ENCODE measurements around the gene ITGBL1.

The ITGBL1 gene

GRCh38 chr13:101502618-101503017 is 50.1 kb downstream of the ITGBL1 start:
- Mint-ChIP-seq H3K4me3 (no peak overlapping the region), H3K36me3 (ENCODE audit: low read depth) (no peaks in the 10 kb centered on the region), H3K4me1 (no peaks in the 10 kb centered on the region), H3K27me3 (ENCODE audit: low read depth, poor library complexity) (peaks cover 6% of the 10 kb centered on the region), H3K27ac (no peak overlapping the region), H3K9me3 (no peaks in the 10 kb centered on the region)
- no peak for DNase-seq
- TF ChIP-seq, protein P1, sequence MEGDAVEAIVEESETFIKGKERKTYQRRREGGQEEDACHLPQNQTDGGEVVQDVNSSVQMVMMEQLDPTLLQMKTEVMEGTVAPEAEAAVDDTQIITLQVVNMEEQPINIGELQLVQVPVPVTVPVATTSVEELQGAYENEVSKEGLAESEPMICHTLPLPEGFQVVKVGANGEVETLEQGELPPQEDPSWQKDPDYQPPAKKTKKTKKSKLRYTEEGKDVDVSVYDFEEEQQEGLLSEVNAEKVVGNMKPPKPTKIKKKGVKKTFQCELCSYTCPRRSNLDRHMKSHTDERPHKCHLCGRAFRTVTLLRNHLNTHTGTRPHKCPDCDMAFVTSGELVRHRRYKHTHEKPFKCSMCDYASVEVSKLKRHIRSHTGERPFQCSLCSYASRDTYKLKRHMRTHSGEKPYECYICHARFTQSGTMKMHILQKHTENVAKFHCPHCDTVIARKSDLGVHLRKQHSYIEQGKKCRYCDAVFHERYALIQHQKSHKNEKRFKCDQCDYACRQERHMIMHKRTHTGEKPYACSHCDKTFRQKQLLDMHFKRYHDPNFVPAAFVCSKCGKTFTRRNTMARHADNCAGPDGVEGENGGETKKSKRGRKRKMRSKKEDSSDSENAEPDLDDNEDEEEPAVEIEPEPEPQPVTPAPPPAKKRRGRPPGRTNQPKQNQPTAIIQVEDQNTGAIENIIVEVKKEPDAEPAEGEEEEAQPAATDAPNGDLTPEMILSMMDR (IDR thresholded peaks at IDR 0.05) = no peak

- DNase-seq = no peak
- Mint-ChIP-seq H3K4me3 (no peak overlapping the region), H3K27ac (no peak overlapping the region), H3K4me1 (no peaks in the 10 kb centered on the region), H3K27me3 (ENCODE audit: low read depth, poor library complexity) (no peaks in the 10 kb centered on the region), H3K36me3 (ENCODE audit: low read depth) (no peaks in the 10 kb centered on the region), H3K9me3 (no peaks in the 10 kb centered on the region)
- TF ChIP-seq, protein P1 (IDR thresholded peaks at IDR 0.05) = no peak
These were observed 58.7 kb downstream of the ITGBL1 start for GRCh38 chr13:101511161-101511560.

DNA sequence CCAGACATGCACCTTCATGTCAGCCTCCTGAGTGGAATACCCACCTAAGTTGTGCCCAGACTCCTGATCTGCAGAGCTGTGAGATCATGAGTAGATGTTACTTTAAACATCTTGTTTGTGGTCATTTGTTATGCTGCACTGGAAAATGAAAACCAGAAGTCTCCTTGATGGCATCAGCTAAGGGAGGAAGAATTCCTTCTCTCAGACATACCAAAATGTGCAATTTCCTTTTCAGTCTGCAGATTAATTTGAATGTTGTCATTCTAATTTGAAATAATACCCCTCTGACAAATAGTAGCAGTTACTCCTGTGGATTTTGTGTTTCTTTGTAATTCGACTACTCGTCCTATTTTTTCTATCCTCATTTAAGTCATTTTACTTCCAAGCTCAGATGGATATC is 59.3 kb downstream of the ITGBL1 start:
- no peak for DNase-seq
- no peaks in the 10 kb centered on the region for H3K4me1 Mint-ChIP-seq
- H3K27ac Mint-ChIP-seq = peak overlapping the region; percentile 20
- H3K4me3 Mint-ChIP-seq = no peak overlapping the region
- H3K36me3 Mint-ChIP-seq (ENCODE audit: low read depth) = no peaks in the 10 kb centered on the region
- H3K27me3 Mint-ChIP-seq (ENCODE audit: low read depth, poor library complexity) = no peaks in the 10 kb centered on the region
- TF ChIP-seq, protein P1 (IDR thresholded peaks at IDR 0.05) = no peak
- H3K9me3 Mint-ChIP-seq = no peaks in the 10 kb centered on the region

DNA sequence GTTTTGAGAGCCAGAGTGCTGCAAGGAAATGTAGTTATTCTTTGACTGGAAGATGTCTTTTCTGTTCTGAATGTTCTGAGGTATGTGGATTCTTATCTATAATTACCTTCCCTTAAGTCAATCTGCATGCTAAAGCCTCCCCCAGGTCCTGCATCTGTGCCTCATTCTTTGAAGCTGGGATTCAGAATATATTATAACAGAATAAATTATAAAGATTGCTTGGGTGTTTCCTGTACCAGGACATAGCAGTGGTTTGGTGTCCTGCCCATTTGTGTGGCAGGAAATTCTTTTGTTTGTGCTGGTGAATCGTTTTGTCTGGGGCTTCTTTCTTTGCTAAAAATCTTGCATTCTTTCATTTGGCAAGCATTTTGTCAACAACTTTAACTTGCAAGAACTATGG is 60.2 kb downstream of the ITGBL1 start:
- Mint-ChIP-seq H3K27ac (no peak overlapping the region), H3K9me3 (no peaks in the 10 kb centered on the region), H3K36me3 (ENCODE audit: low read depth) (no peaks in the 10 kb centered on the region), H3K4me3 (no peak overlapping the region), H3K4me1 (no peaks in the 10 kb centered on the region), H3K27me3 (ENCODE audit: low read depth, poor library complexity) (no peaks in the 10 kb centered on the region)
- TF ChIP-seq, protein P1 (IDR thresholded peaks at IDR 0.05) = no peak
- no peak for DNase-seq

DNA sequence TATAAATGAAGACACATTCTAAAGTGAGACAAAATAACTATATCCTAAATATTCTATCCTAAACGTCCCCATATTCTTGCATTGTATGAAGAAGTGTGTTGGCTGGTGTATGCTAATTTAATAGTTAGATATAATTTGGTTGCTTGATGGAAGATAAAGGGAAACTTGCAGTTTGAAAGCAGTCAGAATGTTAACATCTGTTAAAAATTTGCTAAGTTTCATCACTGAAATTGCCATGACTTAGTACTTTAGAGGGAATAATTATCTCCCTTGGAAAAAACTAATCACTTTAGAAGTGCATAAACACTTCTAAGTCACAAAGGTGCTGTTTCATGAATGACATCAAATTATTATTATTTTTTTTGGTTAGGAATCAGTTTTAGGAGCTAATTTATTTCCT is 61.6 kb downstream of the ITGBL1 start:
- Mint-ChIP-seq H3K36me3 (ENCODE audit: low read depth) (no peaks in the 10 kb centered on the region), H3K27me3 (ENCODE audit: low read depth, poor library complexity) (no peaks in the 10 kb centered on the region), H3K4me1 (no peaks in the 10 kb centered on the region), H3K9me3 (no peaks in the 10 kb centered on the region), H3K27ac (no peak overlapping the region), H3K4me3 (no peak overlapping the region)
- TF ChIP-seq, protein P1 (IDR thresholded peaks at IDR 0.05) = no peak
- DNase-seq = no peak

DNA sequence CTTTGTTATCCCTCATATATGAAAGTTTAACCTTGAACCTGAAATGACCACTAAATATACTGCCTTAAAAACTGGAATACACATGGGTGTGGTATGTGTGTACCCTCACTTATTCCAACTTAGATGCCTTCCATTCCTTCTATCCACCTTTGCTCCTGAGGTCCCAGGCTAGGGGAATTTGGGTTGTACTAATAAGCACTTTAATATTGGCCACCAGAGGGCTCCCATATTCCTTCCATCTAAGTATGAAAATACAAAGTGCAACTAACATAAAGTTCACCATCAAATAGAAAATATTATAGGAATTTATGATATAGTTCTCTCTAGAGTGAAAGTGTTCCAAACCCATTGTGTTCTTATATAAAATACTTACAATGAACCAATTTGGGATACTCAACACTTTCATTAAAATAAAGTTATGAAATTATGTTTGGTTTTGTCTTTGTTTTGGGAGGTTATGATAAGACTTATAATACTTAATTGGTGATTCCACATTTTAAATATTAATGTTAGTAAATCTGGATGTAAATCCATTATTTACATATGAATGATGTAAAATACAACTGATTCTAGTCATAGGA is 62.3 kb downstream of the ITGBL1 start:
- no peaks in the 10 kb centered on the region for H3K4me1 Mint-ChIP-seq
- DNase-seq = peak; percentile 8
- no peaks in the 10 kb centered on the region for H3K36me3 Mint-ChIP-seq (ENCODE audit: low read depth)
- TF ChIP-seq, protein P1 (IDR thresholded peaks at IDR 0.05) = peak; percentile 58
- H3K9me3 Mint-ChIP-seq = no peaks in the 10 kb centered on the region
- no peak overlapping the region for H3K4me3 Mint-ChIP-seq
- H3K27me3 Mint-ChIP-seq (ENCODE audit: low read depth, poor library complexity) = no peaks in the 10 kb centered on the region
- no peak overlapping the region for H3K27ac Mint-ChIP-seq

All from nephron progenitor cell (in vitro differentiated cells).